Activated naive CD4-positive, alpha-beta T cell treated with anti-CD3 and anti-CD28 coated beads, Interleukin-2, amount 10 ng/mL, durations not matched to agents 7 days and 5 days (primary cell): ENCODE data around the gene PPP1R2B.
"Not testable (repeated sequence)": the region's sequence is repeated elsewhere in the genome, so short reads cannot be mapped to it uniquely, and the experiment has no call there.

Source experiments
- CTCF ChIA-PET: fragments of 350-600 bp; sonication (Branson Sonifier 250); formaldehyde crosslinking; loops from one replicate; lab custom pipeline; 2021; ENCODE audit warnings: antibody characterized with exemption; lab: Charles Lee
- DNase-seq: peaks from one replicate; pipeline ENCODE4 v3.0.0-alpha.2; 2020
- H3K27ac Mint-ChIP-seq: one replicate; pipeline ENCODE4 v1.8.0; 2021; ENCODE audit warnings: mild to moderate bottlenecking, moderate library complexity, mixed read lengths
- H3K27me3 Mint-ChIP-seq: one replicate; pipeline ENCODE4 v1.8.0; 2021; ENCODE audit warnings: mild to moderate bottlenecking, mixed read lengths
- H3K36me3 Mint-ChIP-seq: one replicate; pipeline ENCODE4 v1.8.0; 2021; ENCODE audit warnings: mixed read lengths
- H3K4me1 Mint-ChIP-seq: one replicate; pipeline ENCODE4 v1.8.0; 2021; ENCODE audit warnings: mixed read lengths
- H3K4me3 Mint-ChIP-seq: one replicate; pipeline ENCODE4 v1.8.0; 2021; ENCODE audit warnings: mild to moderate bottlenecking, moderate library complexity, mixed read lengths
- H3K9me3 Mint-ChIP-seq: one replicate; pipeline ENCODE4 v1.8.0; 2021; ENCODE audit warnings: mixed read lengths

The PPP1R2B gene

DNA sequence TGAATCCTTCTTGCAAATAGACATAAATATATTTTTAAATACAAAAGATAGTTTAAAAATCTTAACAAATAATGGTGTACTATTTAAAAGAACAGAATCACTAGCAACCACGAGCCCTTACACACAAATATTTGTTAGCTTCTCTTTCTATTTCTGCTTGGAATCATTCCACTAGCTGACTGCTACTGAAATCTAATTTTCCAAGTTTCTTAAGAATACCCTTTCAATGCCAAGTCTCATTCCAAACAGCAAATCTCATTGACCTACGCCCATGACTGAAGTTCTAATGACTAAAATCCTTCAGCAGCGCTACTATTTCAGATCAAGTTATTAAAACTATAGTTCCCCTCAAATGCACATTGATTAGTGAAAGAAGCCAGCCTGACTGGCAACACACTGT lies 13.2 kb upstream of the PPP1R2B start:
- H3K9me3 Mint-ChIP-seq = no peaks in the 10 kb centered on the region
- no peak for DNase-seq
- H3K4me3 Mint-ChIP-seq = no peak overlapping the region
- no peak overlapping the region for H3K27ac Mint-ChIP-seq
- H3K27me3 Mint-ChIP-seq = no peaks in the 10 kb centered on the region
- no peaks in the 10 kb centered on the region for H3K36me3 Mint-ChIP-seq
- CTCF ChIA-PET = interaction anchor here (1.2 to 2.3 kb wide), 4 partner anchors 97 to 296 kb away, joined by 3 to 16 read pairs (median 6); no protein-coding TSS in a partner anchor
- H3K4me1 Mint-ChIP-seq = peaks cover 7% of the 10 kb centered on the region

DNA sequence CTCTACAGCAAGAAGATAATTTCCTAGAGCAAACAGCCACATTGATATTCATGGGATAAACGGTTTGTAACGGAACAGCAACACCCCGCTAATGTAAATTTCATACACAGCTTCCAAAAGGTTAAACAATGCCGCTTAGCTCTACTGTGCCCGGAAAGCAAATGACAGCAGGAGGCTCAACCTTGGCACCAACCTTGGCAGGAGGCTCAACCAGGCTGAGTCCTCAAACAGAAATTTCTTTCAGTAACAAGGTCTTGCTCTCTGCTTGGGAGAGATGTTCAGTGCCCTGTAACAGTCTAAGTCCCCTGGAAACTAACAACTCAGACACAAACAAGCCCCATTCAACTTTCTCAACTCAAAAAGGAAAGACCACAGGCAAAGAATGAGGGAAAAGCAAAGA lies 11.1 kb upstream of the PPP1R2B start:
- H3K4me1 Mint-ChIP-seq = peaks cover 7% of the 10 kb centered on the region
- CTCF ChIA-PET = no interaction called here
- no peaks in the 10 kb centered on the region for H3K9me3 Mint-ChIP-seq
- no peak overlapping the region for H3K27ac Mint-ChIP-seq
- H3K4me3 Mint-ChIP-seq = no peak overlapping the region
- no peaks in the 10 kb centered on the region for H3K36me3 Mint-ChIP-seq
- no peaks in the 10 kb centered on the region for H3K27me3 Mint-ChIP-seq
- no peak for DNase-seq

DNA sequence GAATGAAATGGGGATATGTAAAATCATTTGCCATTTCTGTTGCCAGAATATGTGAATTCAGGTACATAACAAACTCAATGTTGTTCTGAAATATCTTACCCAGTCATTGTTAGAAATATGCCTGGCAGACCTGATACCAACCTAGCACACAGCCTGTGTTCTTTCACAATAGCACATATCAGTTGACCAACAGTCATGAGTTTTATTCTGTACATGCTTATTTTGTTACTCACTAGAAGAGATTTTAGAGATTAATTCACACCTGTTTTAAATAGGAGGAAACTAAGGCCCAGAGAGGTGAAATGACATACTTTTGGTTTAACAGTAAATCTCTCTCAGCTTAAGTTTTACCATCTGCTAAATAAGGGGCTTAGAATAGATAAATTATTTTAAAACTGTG lies 8.4 kb upstream of the PPP1R2B start:
- H3K4me1 Mint-ChIP-seq = no peaks in the 10 kb centered on the region
- no peak overlapping the region for H3K4me3 Mint-ChIP-seq
- no peaks in the 10 kb centered on the region for H3K9me3 Mint-ChIP-seq
- CTCF ChIA-PET = no interaction called here
- DNase-seq = no peak
- H3K36me3 Mint-ChIP-seq = no peaks in the 10 kb centered on the region
- H3K27ac Mint-ChIP-seq = no peak overlapping the region
- no peaks in the 10 kb centered on the region for H3K27me3 Mint-ChIP-seq

DNA sequence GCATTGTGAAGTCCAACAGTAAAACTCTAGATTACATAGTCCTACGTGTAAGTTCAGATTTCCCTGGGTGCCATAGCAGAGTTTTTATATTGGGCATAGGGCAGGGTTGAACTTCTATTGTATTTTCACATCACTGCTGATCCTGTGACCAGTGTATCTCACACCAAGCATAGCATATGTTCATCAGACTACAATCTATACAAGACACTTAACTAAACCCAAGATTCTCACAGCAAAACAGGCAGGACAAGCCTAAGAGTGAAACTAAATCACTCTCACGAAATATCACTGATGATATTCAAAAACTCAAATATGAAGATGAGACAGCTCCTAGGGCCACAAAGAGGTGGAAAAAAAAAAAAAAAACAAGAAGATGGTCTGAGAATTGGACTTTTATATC lies 3.2 kb upstream of the PPP1R2B start:
- Mint-ChIP-seq H3K27ac (no peak overlapping the region), H3K27me3 (peaks cover 26% of the 10 kb centered on the region), H3K9me3 (peaks cover 13% of the 10 kb centered on the region), H3K4me1 (no peaks in the 10 kb centered on the region), H3K36me3 (peaks cover 6% of the 10 kb centered on the region), H3K4me3 (no peak overlapping the region)
- CTCF ChIA-PET = no interaction called here
- no peak for DNase-seq

DNA sequence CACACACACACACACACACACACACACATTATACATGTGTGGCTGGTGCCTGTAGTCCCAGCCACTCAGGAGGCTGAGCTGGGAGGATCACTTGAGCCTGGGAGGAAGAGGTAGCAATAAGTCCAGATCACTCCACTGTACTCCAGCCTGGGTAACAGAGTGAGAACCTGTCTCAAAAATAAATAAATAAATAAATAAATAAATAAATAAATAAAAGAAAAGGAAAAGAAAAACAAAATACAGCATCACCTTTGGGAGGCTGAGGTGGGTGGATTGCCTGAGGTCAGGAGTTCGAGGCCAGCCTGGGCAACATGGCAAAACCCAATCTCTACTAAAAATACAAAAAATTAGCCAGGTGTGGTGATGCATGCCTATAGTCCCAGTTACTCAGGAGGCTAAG lies 1.6 kb upstream of the PPP1R2B start:
- CTCF ChIA-PET, DNase-seq, H3K4me3 Mint-ChIP-seq, H3K27ac Mint-ChIP-seq, H3K36me3 Mint-ChIP-seq, H3K4me1 Mint-ChIP-seq: not testable (repeated sequence)
- Mint-ChIP-seq H3K9me3 (peaks cover 13% of the 10 kb centered on the region), H3K27me3 (peaks cover 27% of the 10 kb centered on the region)

DNA sequence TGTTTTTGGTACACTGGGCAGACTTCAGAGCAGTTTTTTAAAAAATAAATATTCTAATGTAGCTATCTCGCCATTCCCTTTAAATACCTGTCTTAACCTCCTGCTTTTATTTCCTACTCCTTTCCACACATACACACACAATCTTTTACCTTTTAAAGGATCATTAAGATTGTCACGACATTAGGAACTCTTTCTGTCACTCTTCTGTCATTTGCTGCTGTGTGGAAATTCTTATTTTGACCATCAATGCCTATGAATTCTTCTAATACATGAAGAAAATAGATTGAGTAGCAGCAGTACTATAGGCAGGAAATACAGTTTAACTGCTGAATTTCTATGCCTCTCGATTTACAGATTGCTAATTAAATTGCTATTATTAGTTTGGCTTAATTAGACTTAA lies 1.8 kb downstream of the PPP1R2B start:
- H3K27ac Mint-ChIP-seq = no peak overlapping the region
- peaks cover 30% of the 10 kb centered on the region for H3K9me3 Mint-ChIP-seq
- peaks cover 10% of the 10 kb centered on the region for H3K36me3 Mint-ChIP-seq
- no peak for DNase-seq
- no peaks in the 10 kb centered on the region for H3K4me1 Mint-ChIP-seq
- CTCF ChIA-PET = no interaction called here
- H3K27me3 Mint-ChIP-seq = peaks cover 27% of the 10 kb centered on the region
- H3K4me3 Mint-ChIP-seq = no peak overlapping the region

DNA sequence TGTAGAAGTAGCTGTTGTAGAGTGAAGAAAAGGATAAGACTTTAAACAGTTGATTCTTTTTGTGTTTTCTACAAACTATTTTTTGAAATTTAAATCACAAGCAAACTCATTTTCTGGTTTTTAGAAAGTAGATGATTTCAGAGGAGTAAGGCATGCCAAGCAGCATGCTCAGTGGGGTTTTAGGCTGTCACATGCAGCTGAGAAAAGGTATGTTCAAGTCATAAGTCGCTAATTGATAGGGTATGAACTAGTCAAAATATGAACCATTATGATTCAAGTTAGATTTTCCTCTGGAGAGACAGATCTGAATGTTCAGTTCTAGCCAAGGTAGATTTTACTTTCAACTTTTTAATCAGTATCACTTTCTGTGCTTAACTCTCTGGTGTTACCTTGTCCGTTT lies 3.0 kb downstream of the PPP1R2B start:
- Mint-ChIP-seq H3K36me3 (peaks cover 10% of the 10 kb centered on the region), H3K27me3 (peaks cover 27% of the 10 kb centered on the region), H3K9me3 (peaks cover 30% of the 10 kb centered on the region)
- H3K4me1 Mint-ChIP-seq, DNase-seq, CTCF ChIA-PET, H3K4me3 Mint-ChIP-seq, H3K27ac Mint-ChIP-seq: not testable (repeated sequence)

DNA sequence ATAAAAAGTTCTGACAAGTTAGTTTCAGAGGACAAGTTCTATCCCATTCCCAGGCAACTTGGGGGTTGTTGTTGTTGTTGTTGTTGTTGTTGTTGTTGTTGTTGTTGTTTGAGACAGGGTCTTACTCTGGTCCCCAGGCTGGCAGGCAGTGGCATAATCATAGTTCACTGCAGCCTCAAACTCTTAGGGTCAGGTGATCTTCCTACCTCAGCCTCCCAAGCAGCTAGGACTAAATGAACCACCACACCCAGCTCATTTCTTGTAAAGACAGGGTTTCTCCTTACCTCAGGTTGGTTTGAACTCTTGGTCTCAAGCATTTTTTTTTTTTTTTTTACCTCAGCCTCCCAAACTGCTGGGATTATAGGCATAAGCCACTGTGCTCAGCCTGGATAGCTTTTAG lies 15.3 kb downstream of the PPP1R2B start:
- H3K4me3 Mint-ChIP-seq = no peak overlapping the region

DNA sequence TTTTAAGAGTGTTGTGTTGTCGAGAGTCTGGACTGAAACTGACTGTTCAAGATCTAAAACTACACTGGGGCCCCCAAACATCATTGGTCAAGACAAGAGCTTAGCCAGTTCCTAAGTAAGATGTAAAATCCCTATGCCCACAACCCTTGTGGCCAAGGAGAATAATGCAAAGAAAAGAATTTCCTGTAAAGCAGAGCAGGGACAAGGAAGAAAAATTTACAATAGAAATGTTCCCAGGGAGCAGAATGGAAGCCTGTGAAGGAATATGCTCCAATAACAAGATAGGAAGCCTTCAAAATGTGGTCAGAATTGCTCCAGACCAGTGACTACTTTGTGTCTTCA lies 20.4 kb downstream of the PPP1R2B start:
- no peak overlapping the region for H3K4me3 Mint-ChIP-seq
- DNase-seq = no peak
- peaks cover 32% of the 10 kb centered on the region for H3K9me3 Mint-ChIP-seq
- peaks cover 19% of the 10 kb centered on the region for H3K36me3 Mint-ChIP-seq
- CTCF ChIA-PET = interaction anchor here (1.1 kb wide), 1 partner anchor 9 kb away, joined by 3 read pairs; no protein-coding TSS in a partner anchor
- H3K27ac Mint-ChIP-seq = peak overlapping the region; percentile 66
- H3K4me1 Mint-ChIP-seq = peaks cover 16% of the 10 kb centered on the region
- H3K27me3 Mint-ChIP-seq = no peaks in the 10 kb centered on the region

More for the DNA sequence above, 15.3 kb downstream of the PPP1R2B start:
- H3K27me3 Mint-ChIP-seq = no peaks in the 10 kb centered on the region
- H3K36me3 Mint-ChIP-seq = peaks cover 14% of the 10 kb centered on the region
- DNase-seq = peak; percentile 23
- CTCF ChIA-PET = interaction anchor here (0.6 kb wide), 1 partner anchor 69 kb away, joined by 3 read pairs; no protein-coding TSS in a partner anchor
- H3K4me1 Mint-ChIP-seq = peaks cover 27% of the 10 kb centered on the region
- H3K9me3 Mint-ChIP-seq = peaks cover 11% of the 10 kb centered on the region
- H3K27ac Mint-ChIP-seq = no peak overlapping the region

DNA sequence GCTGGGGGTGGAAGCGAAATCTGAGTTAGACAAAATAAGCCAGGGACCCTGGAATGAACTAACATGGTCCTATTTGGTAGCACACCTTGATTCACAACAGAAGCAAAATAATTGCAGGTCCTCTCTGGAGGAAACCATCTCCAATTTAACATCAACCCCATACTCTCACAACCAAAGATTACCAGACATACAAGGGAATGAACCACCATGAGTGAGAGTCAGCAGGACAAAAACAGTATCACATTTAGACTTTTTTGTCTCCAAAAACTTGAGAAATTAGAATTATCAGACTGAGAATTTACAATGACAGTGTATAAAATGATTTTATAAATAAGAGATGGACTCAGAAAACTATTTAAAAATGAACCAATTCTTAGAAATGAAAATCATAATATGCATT lies 21.1 kb downstream of the PPP1R2B start:
- Mint-ChIP-seq H3K27ac (no peak overlapping the region), H3K4me3 (no peak overlapping the region), H3K4me1 (peaks cover 14% of the 10 kb centered on the region), H3K9me3 (peaks cover 32% of the 10 kb centered on the region), H3K27me3 (no peaks in the 10 kb centered on the region), H3K36me3 (peaks cover 19% of the 10 kb centered on the region)
- CTCF ChIA-PET = no interaction called here
- no peak for DNase-seq

DNA sequence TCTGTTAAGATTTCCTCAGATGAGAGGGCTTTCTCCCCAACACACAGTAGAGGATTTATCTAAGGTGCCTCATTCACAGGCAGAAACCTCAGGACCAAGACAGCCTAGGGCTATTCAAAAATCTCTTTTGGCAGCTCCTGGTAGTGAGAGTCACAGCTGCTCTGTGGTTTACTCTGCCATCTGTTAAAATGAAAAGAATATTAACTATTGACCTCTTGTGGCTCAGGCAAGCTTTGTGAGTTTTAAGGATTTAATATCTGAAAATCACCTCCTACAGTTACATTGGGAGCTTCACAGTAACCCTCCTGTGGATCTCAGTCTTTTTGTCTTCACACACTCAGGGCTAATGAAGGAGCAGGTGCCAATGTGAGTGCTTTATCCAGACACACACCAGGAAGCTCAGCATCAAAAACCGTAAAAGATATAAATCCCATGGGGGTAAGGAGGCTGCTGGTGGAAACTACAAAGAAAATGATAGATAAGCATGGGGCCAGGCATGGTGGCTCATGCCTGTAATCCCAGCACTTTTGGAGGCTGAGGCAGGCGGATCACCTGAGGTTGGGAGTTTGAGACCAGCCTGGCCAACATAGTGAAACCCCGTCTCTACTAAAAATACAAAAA lies 29.7 kb downstream of the PPP1R2B start:
- Mint-ChIP-seq H3K4me1 (no peaks in the 10 kb centered on the region), H3K9me3 (no peaks in the 10 kb centered on the region), H3K27ac (no peak overlapping the region), H3K36me3 (no peaks in the 10 kb centered on the region), H3K27me3 (peaks cover 11% of the 10 kb centered on the region), H3K4me3 (no peak overlapping the region)
- DNase-seq = no peak
- CTCF ChIA-PET = interaction anchor here (0.8 kb wide), 1 partner anchor 10 kb away, joined by 3 read pairs; no protein-coding TSS in a partner anchor

DNA sequence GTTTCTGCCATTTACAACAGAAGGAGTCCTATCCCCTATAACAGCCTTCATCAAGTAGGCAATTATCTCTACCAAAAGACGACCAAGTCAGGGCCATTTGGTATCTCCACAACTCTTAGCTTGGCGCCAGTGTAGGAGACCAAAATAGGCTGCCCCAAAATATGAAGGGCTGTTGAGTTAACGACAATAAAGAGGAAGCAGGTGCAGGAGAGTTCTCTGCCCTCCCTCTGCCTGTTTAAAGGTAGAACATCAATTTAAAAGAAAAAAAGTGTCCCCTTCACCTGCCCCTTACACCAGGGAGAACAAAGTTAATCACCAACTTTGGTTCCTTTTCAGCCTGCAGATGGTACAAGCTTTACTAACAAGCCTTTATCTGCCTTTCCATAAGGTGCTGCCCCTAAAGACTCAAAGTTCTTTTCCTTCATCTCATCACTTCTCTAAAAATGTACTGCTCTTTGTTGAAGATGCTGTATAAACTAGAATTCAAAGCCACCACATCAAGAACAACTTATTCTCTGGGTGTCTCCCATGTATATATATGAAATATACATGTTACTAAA lies 33.3 kb downstream of the PPP1R2B start:
- Mint-ChIP-seq H3K9me3 (no peaks in the 10 kb centered on the region), H3K27me3 (peaks cover 10% of the 10 kb centered on the region), H3K27ac (no peak overlapping the region), H3K4me3 (no peak overlapping the region), H3K36me3 (no peaks in the 10 kb centered on the region), H3K4me1 (no peaks in the 10 kb centered on the region)
- no peak for DNase-seq
- CTCF ChIA-PET = no interaction called here

DNA sequence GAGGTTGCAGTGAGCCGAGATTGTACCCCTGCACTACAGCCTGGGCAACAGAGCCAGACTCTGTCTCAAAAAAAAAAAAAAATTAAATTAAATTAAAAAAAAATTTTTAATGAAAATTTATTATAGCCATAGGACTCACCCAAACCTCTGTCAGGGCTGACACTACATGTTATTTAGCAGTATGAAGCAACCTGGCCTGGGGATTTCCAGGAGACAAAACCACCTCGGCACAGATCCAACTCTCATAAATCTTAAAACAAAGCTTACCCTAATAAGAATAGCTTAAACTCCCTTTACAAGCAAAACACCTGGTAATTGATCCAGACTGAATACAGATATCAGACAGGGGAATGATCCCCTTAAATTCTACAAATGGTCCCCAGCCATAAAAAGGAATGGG lies 38.4 kb downstream of the PPP1R2B start:
- DNase-seq = no peak
- CTCF ChIA-PET = interaction anchor here (2.6 kb wide), 1 partner anchor 244 kb away, joined by 17 read pairs; no protein-coding TSS in a partner anchor

DNA sequence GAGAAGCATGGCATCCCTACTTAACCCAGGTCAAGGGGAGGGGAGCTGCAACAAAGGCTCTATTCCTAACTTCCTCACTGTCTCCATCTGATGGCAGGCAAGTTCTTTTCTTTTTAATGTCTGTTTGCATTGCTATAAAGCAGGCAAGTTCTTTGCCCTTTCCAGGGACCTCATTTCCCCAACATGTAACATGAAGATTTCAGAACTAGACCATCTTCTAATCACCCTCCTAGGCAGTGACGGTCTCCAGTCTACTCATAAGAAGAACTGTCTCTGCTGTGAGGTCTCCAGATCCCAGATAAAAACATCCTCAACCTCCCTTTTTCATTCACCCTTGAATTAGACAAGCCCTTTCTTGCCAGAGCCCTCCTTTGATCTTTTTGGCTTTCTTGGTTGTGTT lies 42.1 kb downstream of the PPP1R2B start:
- no peak for DNase-seq
- Mint-ChIP-seq H3K9me3 (peaks cover 11% of the 10 kb centered on the region), H3K36me3 (peaks cover 14% of the 10 kb centered on the region), H3K27ac (peak overlapping the region; percentile 92), H3K4me3 (no peak overlapping the region), H3K4me1 (peaks cover 52% of the 10 kb centered on the region), H3K27me3 (no peaks in the 10 kb centered on the region)
- CTCF ChIA-PET = interaction anchor here (0.7 to 2.4 kb wide), 13 partner anchors 10 to 240 kb away, joined by 3 to 16 read pairs (median 4); no protein-coding TSS in a partner anchor

More for the DNA sequence above, 38.4 kb downstream of the PPP1R2B start:
- Mint-ChIP-seq H3K9me3 (peaks cover 2% of the 10 kb centered on the region), H3K4me3 (no peak overlapping the region), H3K27ac (no peak overlapping the region), H3K36me3 (peaks cover 4% of the 10 kb centered on the region), H3K4me1 (peaks cover 35% of the 10 kb centered on the region), H3K27me3 (no peaks in the 10 kb centered on the region)

DNA sequence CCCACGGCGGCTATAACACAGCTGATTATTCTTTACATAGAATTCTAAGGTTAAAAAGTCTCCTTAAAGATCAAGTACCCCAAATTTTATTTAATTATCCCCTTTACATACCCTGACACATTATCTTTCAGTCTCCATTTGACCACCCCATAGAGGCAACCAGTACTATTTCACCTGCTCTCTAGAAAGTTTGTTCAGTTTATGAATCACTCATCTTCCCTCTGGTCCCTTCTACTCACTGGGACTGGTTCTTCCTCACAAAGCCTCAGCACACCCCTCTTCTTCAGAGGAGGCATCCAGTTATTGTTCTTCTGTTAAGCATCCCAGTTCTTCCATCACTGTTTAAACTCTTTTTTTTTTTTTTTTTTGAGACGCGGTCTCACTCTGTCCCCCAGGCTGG lies 42.8 kb downstream of the PPP1R2B start:
- Mint-ChIP-seq H3K9me3 (peaks cover 11% of the 10 kb centered on the region), H3K4me3 (no peak overlapping the region), H3K4me1 (peaks cover 52% of the 10 kb centered on the region), H3K27me3 (no peaks in the 10 kb centered on the region), H3K36me3 (peaks cover 14% of the 10 kb centered on the region), H3K27ac (peak overlapping the region; percentile 92)
- DNase-seq = no peak
- CTCF ChIA-PET = interaction anchor here (1.1 to 2.4 kb wide), 10 partner anchors 11 to 240 kb away, joined by 3 to 16 read pairs (median 4); no protein-coding TSS in a partner anchor
